GM12891 (cell line): ENCODE results near the gene MAPK11.

Experiments
- POLR2AphosphoS5 ChIP-seq: IDR thresholded peaks from 2 replicates; pipeline ENCODE4 v1.6.1; 2011; ENCODE audit warnings: low read depth, low read length, control low read depth
- TAF1 ChIP-seq: IDR thresholded peaks from 2 replicates; pipeline ENCODE4 v1.6.1; 2011; ENCODE audit warnings: low read depth, low read length, control low read depth

GRCh38 chr22:50242406-50242949, 27.7 kb downstream of the MAPK11 start:
- TF ChIP-seq TAF1 (no peak), POLR2AphosphoS5 (no peak)
